Parathyroid adenoma (tissue), 2 donors: ENCODE results near the gene DTX3.
"Not testable (repeated sequence)": the region's sequence is repeated elsewhere in the genome, so short reads cannot be mapped to it uniquely, and the experiment has no call there.

Experiments
- H2AFZ ChIP-seq: fragments of 300-600 bp; sonication (generic); one replicate; pipeline ENCODE4 v1.7.0; 2017; ENCODE audit warnings: antibody characterized with exemption, mild to moderate bottlenecking
- H3K27ac ChIP-seq: fragments of 300-600 bp; sonication (generic); one replicate; pipeline ENCODE4 v1.7.0; 2017
- H3K27me3 ChIP-seq: fragments of 300-600 bp; sonication (generic); one replicate; pipeline ENCODE4 v1.7.0; 2017; ENCODE audit warnings: low read length; ENCODE audit not compliant: control insufficient read depth, insufficient read depth
- H3K36me3 ChIP-seq: fragments of 300-600 bp; sonication (generic); one replicate; pipeline ENCODE4 v1.7.0; 2017; ENCODE audit warnings: low read length; ENCODE audit not compliant: control insufficient read depth, insufficient read depth
- H3K4me1 ChIP-seq: fragments of 300-600 bp; sonication (generic); one replicate; pipeline ENCODE4 v1.7.0; 2017; ENCODE audit warnings: control low read depth
- H3K4me2 ChIP-seq: fragments of 300-600 bp; sonication (generic); one replicate; pipeline ENCODE4 v1.7.0; 2017; ENCODE audit warnings: low read length
- H3K4me3 ChIP-seq: fragments of 300-600 bp; sonication (generic); one replicate; pipeline ENCODE4 v1.7.0; 2017; ENCODE audit warnings: low read depth, low read length
- H3K79me2 ChIP-seq: fragments of 300-600 bp; sonication (generic); one replicate; pipeline ENCODE4 v1.7.0; 2017; ENCODE audit warnings: control low read depth
- H3K9ac ChIP-seq: fragments of 300-600 bp; sonication (generic); one replicate; pipeline ENCODE4 v1.7.0; 2017; ENCODE audit warnings: mild to moderate bottlenecking
- H3K9me3 ChIP-seq: fragments of 300-600 bp; sonication (generic); one replicate; pipeline ENCODE4 v1.7.0; 2017; ENCODE audit warnings: low read length; ENCODE audit not compliant: control insufficient read depth
- CTCF ChIP-seq: fragments of 300-600 bp; sonication (generic); IDR thresholded peaks from one replicate; pipeline ENCODE4 v1.7.0; 2017; ENCODE audit warnings: antibody characterized with exemption, mild to moderate bottlenecking
- donor health status: primary hyperparathyroidism.

DTX3 gene

DNA sequence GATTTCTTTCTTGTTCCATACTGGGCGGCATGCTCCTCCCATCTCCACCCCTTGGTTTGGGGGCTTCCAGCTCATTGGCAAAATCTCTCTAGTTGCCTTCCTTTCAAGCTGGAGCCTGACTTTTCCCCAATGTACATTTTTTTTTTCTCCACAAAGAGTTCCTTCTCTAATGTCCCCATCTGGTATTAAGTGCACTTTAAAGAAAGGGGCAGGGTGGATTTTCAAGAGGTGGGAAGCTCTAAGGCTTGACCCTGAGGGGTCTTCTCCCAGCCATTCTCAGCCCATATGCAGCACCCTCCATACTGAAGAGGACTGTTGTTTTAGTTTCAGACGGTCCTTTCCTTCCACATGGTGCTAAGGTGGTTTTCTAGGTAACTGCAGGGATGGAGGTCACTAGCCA, 19.5 kb upstream of the DTX3 start:
- Histone ChIP-seq H3K9ac (no peak overlapping the region), H3K79me2 (no peaks in the 10 kb centered on the region), H3K4me1 (no peaks in the 10 kb centered on the region), H3K4me3 (no peak overlapping the region), H3K4me2 (no peak overlapping the region), H3K36me3 (no peaks in the 10 kb centered on the region), H3K9me3 (no peaks in the 10 kb centered on the region), H2AFZ (no peak overlapping the region), H3K27me3 (no peaks in the 10 kb centered on the region), H3K27ac (no peak overlapping the region)
- TF ChIP-seq CTCF, result no peak

DNA sequence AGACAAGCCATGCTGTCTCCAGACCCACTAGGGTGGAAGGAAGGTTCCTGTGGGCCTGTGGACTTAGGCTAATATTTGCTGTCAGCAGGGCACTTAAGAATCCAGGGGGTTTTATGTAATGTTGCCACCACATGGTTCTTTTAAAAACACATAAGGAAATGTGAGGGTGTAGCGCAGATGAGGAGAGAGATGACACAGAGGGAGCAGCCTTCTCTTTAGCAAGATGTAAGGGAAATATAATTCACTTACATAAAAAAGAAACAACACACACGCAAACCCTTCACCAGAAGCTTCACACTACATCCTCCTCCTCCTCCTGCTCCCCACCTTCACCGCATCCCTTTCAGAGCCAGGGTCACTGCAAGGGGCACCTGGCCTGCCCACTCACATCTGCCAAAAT, 18.5 kb upstream of the DTX3 start:
- no peaks in the 10 kb centered on the region for H3K27me3 ChIP-seq

DNA sequence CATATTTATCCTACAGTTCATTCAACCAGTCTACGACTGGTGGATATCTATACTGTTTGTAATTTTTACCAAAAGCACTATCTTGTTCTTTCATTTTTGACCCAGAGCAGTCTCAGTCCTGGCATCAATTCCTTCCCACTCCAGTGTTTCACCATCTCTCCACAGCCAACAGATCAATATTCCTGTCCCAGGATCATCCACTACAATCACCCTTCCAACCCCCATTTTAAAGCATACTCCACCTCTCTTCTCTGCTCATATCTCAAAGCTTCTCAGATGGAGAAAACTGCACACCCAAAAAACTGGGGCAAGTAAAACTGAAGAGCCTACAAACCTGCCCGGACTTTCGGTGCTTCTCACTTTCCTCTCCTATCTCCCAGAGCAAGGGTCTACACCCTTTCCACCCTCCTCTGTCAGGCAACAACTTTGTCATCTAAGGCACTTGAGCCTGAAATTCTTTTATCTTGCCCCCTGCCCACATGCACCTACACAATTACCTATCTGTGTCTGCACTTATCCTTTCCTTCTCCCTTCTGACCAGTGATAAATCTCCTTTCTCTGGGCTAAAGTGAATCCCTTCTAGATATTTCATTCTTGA, 17.7 kb upstream of the DTX3 start:
- H3K27ac ChIP-seq, result no peak overlapping the region
- no peak overlapping the region for H3K9ac ChIP-seq
- no peak overlapping the region for H3K4me3 ChIP-seq
- H3K4me1 ChIP-seq, result no peaks in the 10 kb centered on the region
- H3K36me3 ChIP-seq, result no peaks in the 10 kb centered on the region
- no peaks in the 10 kb centered on the region for H3K79me2 ChIP-seq
- H3K27me3 ChIP-seq, result no peaks in the 10 kb centered on the region
- TF ChIP-seq CTCF, result no peak
- H3K4me2 ChIP-seq, result no peak overlapping the region
- H3K9me3 ChIP-seq, result no peaks in the 10 kb centered on the region
- no peak overlapping the region for H2AFZ ChIP-seq

More for the DNA sequence above, 18.5 kb upstream of the DTX3 start:
- H3K79me2 ChIP-seq, result no peaks in the 10 kb centered on the region
- no peaks in the 10 kb centered on the region for H3K36me3 ChIP-seq
- TF ChIP-seq CTCF, result no peak
- H3K4me1 ChIP-seq, result no peaks in the 10 kb centered on the region
- H2AFZ ChIP-seq, result no peak overlapping the region
- H3K9me3 ChIP-seq, result no peaks in the 10 kb centered on the region
- no peak overlapping the region for H3K9ac ChIP-seq
- no peak overlapping the region for H3K4me3 ChIP-seq
- no peak overlapping the region for H3K4me2 ChIP-seq
- no peak overlapping the region for H3K27ac ChIP-seq

- not testable (repeated sequence) for H3K27me3 ChIP-seq, H3K4me1 ChIP-seq, H3K27ac ChIP-seq, H3K9ac ChIP-seq, H2AFZ ChIP-seq, H3K36me3 ChIP-seq, H3K4me3 ChIP-seq, H3K4me2 ChIP-seq, H3K79me2 ChIP-seq, H3K9me3 ChIP-seq
These were observed 15.5 kb upstream of the DTX3 start for GRCh38 chr12:57588951-57589610.

DNA sequence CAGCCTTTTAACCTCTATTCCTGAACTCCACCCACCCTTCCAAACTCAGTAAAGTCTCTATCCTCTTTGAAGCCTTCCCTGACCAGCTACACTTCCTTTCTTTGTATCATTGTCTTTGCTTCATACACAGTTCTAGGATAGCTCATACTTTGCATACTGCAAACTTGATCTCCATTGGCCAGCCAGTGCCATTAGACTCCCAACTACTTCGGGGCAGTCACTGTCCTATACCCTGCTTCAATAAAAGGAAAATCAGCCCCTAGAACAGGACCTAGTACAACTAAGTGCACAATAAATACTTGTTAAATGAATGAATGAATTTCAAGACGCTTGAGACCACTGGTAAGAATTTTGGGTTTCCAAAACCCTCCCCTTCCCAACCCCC, 14.2 kb upstream of the DTX3 start:
- Histone ChIP-seq H3K9me3 (no peaks in the 10 kb centered on the region), H2AFZ (peak overlapping the region; percentile 96), H3K9ac (no peak overlapping the region), H3K79me2 (no peaks in the 10 kb centered on the region), H3K27ac (peak overlapping the region; percentile 71), H3K27me3 (no peaks in the 10 kb centered on the region), H3K36me3 (no peaks in the 10 kb centered on the region), H3K4me3 (peak overlapping the region; percentile 96), H3K4me2 (peak overlapping the region; percentile 89), H3K4me1 (no peaks in the 10 kb centered on the region)
- TF ChIP-seq CTCF, result no peak
